GM11168 (cell line): Measurements from ENCODE around the gene ZACN.

ENCODE experiments used
- in situ Hi-C: fragments of 300-500 bp; cut with MboI; formaldehyde crosslinking; loops from one replicate; pipeline ENCODE4 v1.12.0; 2022; ENCODE audit warnings: low sequenced_read_pairs; ENCODE audit not compliant: unreplicated experiment

Gene ZACN

DNA sequence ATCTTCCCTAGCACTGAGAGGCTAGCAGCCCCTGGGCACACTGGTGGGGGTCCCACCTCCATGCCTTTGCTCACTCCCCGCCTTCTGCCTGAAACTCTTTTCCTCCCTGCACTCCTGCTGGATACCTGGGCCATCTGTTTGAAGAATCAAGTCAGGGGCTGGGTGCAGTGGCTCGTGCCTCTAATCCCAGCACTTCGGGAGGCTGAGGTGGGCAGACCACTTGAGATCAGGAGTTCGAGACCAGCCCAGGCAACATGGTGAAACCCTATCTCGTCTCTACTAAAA is 46.4 kb downstream of the ZACN start:
- in situ Hi-C loops = loop anchor here (10.0 kb wide), 1 partner anchor 49 kb away; no protein-coding TSS in a partner anchor

GRCh38 chr17:76125922-76126321 is 46.9 kb downstream of the ZACN start:
- in situ Hi-C loops = loop anchor here (10.0 kb wide), 1 partner anchor 49 kb away; no protein-coding TSS in a partner anchor

DNA sequence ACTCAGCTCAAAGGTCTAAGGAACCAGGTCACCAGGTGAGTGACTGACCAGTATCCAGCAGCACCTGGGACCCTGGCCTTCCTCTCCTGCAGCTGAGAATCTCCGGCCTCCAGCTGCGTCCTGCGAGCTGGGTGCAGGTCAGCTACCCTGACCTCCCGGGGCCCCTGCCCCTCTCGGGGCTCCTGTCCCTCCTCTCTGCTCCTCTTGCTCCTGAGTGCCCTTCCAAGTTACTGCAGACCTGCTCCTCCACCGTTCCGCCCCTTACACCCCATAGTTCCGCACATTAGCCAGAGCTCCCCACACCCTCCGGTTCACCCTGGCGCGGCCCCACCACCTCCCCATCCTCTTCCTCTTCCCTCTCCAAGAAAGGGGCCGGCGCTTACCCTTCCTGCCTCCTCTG is 51.5 kb downstream of the ZACN start:
- in situ Hi-C loops = no loop called here

DNA sequence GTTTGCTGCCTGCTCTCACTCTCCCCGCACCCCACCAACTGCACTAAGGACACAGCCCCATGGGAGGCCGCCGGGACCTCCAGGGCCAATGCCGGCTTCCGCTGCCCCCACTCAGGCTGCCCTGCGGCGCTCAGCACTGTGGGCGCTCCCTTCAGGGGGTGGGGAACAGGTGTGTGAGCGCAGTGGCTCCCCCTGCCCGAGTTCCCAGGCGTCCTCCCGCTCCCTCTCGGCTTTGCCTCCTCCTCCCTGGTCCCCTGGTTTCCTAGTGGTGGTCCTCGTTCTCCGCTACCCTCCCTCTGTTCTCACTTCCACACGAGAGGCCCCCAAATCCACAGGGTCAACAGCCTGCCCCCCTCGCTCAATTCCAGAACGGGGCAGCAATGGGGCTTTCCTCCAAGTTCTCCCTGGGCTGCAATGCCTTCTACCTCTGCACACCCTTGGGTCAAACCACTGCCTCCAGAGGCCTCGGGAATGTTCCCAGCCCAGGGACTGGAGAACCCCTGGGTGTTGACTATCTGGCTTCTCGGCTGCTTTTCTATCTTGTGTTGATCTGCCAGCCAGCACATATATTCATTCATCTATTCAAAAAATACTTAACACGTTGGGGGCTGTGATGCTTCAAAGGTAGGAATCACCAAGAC is 52.2 kb downstream of the ZACN start:
- in situ Hi-C loops = no loop called here

GRCh38 chr17:76131692-76132573 is 53.0 kb downstream of the ZACN start:
- in situ Hi-C loops = no loop called here
